Stimulated activated naive CD8-positive, alpha-beta T cell treated with anti-CD3 and anti-CD28 coated beads, Interleukin-15, Interleukin-2, amounts not matched to agents 100 ng/mL and 50 ng/mL, for 24 hours (primary cell): ENCODE measurements around the gene FGD3.

Source experiments
- H3K27ac Mint-ChIP-seq: one replicate; pipeline ENCODE4 v1.8.0; 2021; ENCODE audit warnings: mild to moderate bottlenecking, mixed read lengths
- H3K27me3 Mint-ChIP-seq: one replicate; pipeline ENCODE4 v1.8.0; 2021; ENCODE audit warnings: mixed read lengths
- H3K36me3 Mint-ChIP-seq: one replicate; pipeline ENCODE4 v1.8.0; 2021; ENCODE audit warnings: low read depth, mixed read lengths
- H3K4me1 Mint-ChIP-seq: one replicate; pipeline ENCODE4 v1.8.0; 2021; ENCODE audit warnings: low read depth, mixed read lengths
- H3K4me3 Mint-ChIP-seq: one replicate; pipeline ENCODE4 v1.8.0; 2021; ENCODE audit warnings: mild to moderate bottlenecking, mixed read lengths
- H3K9me3 Mint-ChIP-seq: one replicate; pipeline ENCODE4 v1.8.0; 2021; ENCODE audit warnings: mixed read lengths

Gene FGD3

DNA sequence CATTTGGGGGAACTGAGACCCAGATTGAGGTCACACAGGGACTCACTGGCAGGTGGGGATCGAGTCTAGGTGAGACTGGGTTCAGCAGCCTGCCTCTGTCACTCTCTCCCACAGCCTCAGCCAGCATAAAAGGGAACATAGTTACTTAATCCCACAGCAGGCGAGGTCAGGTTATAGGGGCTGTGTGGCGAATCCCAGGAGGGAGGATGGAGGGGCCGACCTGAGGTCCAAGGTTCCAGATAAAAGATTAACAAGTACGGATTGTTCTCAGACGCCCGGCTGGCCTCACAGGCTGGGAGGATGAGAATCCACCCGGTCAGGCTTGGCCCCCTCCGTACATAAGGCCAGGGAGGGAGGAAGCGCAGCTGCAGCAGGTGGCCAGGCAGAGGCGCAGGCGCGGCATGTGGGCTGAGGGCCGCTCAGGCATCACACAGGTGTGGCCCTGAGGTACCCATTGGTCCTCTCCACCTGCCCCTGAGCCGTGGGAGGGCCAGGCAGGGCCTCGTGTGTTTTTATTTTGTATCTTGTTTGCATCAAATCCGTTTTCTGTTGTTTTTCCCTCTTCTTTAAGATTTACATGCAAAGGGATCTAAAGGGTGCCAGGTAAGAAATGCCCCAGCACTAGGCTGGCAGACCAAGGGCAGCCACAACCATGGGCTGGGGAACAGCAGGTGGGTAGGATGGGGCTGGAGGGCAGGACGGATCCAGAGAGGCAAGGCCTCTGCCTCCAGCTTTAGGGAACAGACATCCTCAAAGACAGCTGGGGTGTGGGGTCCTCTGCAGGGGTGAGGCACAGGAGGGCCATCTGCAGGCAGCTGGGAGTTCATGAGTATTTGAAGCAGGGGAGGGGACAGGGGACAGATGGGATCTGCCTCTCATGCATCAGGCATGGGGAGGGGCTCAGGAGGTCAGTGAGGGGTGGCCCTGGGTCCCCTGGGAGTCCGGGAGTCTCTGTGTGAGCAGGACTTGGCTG, 114.8 kb downstream of the FGD3 start:
- Mint-ChIP-seq H3K4me3 (peak overlapping the region; percentile 89), H3K36me3 (peaks cover 9% of the 10 kb centered on the region), H3K4me1 (peaks cover 84% of the 10 kb centered on the region), H3K9me3 (no peaks in the 10 kb centered on the region), H3K27ac (peak overlapping the region; percentile 91), H3K27me3 (no peaks in the 10 kb centered on the region)

DNA sequence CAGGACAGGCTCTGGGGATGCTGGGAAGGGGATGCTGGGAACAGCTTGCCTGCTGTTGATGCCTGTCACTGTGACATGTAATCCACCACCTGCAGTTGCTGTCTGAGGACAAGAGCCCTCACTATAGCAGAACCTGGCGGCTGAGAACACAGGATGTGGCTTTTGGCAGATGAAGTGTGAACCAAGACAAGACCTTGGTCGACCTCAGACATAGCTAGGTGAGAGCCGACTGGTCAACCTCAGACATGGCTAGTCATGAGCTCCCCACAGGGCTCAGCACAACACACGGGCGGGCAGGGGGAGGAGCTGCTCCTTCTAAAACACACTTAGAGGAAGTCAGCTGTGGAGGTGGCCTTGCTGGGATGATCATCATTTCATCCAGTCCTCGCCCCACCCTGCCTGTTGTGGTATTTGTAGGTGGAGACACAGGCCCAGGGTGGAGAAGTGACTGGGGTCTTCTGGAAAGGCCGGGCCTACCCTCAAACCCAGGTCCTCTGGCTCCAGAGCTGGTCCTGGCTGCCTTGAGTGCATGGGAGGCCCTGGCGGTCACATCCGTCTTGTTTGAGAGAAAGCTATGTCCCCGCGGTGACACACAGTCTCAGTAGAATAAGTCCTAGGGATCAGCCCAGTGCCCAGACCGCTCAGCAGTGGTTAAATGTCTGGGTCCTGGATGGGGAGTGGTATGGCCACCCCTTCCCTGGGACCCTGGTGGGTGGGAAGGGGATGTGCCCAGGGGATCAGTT, 117.2 kb downstream of the FGD3 start:
- H3K9me3 Mint-ChIP-seq = no peaks in the 10 kb centered on the region
- H3K4me3 Mint-ChIP-seq = peak overlapping the region; percentile 82
- peak overlapping the region; percentile 96 for H3K27ac Mint-ChIP-seq
- H3K27me3 Mint-ChIP-seq = no peaks in the 10 kb centered on the region
- H3K36me3 Mint-ChIP-seq = peaks cover 19% of the 10 kb centered on the region
- H3K4me1 Mint-ChIP-seq = peaks cover 97% of the 10 kb centered on the region

DNA sequence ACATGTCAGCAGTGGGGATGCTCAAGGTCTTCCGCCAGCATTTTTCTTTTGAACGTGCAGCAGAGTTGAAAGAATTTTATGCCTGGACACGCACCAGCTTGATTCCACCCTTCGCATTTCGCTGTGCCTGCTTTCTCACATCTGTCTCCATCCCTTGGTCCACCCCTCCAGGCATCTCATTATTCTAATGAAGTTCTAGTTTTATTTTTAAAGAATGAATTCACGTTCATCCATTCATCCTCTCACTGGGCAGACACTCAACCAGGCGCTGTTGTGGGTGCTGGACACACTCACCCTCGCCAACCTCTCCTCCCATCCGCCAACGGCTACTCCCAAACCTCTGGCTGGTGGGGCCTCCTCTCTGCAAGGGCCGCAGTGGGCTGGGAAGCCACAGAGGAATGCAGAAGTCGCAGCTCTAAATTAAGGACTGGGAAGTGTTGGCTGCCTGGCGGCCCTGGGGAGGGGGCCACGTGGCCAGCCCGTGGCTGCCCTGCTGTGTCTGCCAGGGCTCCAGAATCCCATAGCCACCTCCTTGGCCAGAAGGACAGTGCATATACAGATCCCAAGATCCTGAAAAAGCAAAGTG, 117.9 kb downstream of the FGD3 start:
- no peaks in the 10 kb centered on the region for H3K27me3 Mint-ChIP-seq
- peak overlapping the region; percentile 82 for H3K4me3 Mint-ChIP-seq
- H3K36me3 Mint-ChIP-seq = peaks cover 19% of the 10 kb centered on the region
- H3K9me3 Mint-ChIP-seq = no peaks in the 10 kb centered on the region
- peaks cover 90% of the 10 kb centered on the region for H3K4me1 Mint-ChIP-seq
- peak overlapping the region; percentile 96 for H3K27ac Mint-ChIP-seq

DNA sequence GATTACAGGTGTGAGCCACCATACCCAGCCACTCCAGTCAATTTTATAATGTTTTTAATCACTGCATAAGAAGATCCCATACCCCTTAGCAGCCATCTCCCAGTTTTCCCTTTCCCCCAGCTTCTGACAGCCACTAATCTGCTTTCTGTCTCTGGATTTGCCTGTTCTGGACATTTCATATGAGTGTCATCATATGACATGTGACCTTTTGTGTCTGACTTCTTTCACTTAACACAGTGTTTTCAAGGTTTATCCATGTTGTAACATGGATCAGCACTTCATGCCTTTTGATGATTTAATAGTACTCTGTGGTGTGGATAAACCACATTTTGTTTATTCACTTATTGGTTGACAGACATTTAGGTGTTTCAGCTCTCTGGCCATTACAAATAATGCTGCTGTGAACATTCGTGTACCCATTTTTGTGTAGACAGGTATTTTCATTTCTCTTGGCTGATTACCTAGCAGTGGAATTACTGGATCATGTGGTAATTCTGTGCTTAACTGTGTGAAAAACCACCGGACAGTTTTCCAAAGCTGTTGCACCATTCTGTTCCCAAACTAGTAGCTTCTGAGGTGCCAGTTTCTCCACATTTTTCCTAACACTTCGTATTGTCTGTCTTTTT, 119.8 kb downstream of the FGD3 start:
- no peaks in the 10 kb centered on the region for H3K27me3 Mint-ChIP-seq
- peak overlapping the region; percentile 78 for H3K27ac Mint-ChIP-seq
- H3K4me1 Mint-ChIP-seq = peaks cover 81% of the 10 kb centered on the region
- no peak overlapping the region for H3K4me3 Mint-ChIP-seq
- H3K9me3 Mint-ChIP-seq = no peaks in the 10 kb centered on the region
- peaks cover 29% of the 10 kb centered on the region for H3K36me3 Mint-ChIP-seq

DNA sequence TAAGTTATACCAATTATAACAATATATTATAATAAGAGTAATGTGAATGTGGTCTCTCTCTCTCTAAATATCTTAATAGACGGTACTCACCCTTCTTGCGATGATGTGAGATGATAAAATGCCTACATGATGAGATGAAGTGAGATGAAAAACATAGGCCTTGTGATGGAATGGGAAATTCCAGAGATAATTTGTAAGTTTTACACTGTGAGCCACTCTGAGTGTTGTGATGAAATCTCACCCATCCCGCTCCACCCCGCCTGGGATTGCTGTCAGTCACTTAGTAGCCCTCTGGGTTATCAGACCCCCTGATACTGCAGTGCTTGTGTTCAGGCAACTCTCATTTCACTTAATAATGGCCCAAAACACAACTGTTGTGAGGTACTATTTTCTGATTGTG, 121.6 kb downstream of the FGD3 start:
- Mint-ChIP-seq H3K27me3 (no peaks in the 10 kb centered on the region), H3K4me3 (no peak overlapping the region), H3K36me3 (peaks cover 29% of the 10 kb centered on the region), H3K27ac (peak overlapping the region; percentile 55), H3K4me1 (peaks cover 76% of the 10 kb centered on the region), H3K9me3 (no peaks in the 10 kb centered on the region)

DNA sequence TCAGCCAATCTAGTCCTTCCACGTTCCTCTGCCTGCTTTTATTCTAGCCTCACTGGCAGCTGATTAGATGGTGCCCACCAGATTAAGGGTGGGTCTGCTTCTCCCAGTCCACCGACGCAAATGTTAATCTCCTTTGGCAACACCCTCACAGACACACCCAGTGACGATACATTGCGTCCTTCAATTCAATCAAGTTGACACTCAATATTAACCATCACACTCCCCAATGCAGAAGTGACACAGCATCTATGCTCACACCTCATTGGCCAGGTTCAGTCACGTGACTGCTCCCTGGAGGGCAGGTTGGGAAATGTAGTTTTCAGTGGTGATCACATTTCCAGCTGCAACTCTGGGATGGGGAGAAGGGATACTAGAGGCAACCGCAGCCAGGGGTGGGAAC, 124.1 kb downstream of the FGD3 start:
- no peak overlapping the region for H3K4me3 Mint-ChIP-seq
- H3K27ac Mint-ChIP-seq = peak overlapping the region; percentile 63
- H3K4me1 Mint-ChIP-seq = peaks cover 65% of the 10 kb centered on the region
- peaks cover 19% of the 10 kb centered on the region for H3K36me3 Mint-ChIP-seq
- H3K27me3 Mint-ChIP-seq = no peaks in the 10 kb centered on the region
- H3K9me3 Mint-ChIP-seq = no peaks in the 10 kb centered on the region

DNA sequence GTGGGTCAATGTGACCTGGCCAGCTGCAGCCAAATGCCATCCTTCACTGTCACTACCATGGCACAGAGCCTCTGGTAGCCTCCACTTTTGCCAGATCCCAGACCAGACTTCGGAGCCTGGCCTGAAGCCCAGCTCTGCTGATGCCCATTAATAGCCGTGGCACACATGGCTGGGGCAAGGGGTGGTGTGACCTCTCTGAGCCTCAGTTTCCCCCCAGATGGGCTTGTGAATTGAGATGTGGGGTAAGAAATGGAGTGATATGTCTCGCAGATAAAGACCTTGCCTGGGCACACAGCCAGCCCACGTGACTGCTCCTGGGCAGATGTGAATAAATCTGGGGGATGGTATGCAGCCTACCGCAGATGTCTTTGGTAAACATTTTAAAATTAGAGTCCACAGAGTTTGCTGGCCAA, 125.1 kb downstream of the FGD3 start:
- H3K27me3 Mint-ChIP-seq = no peaks in the 10 kb centered on the region
- H3K9me3 Mint-ChIP-seq = no peaks in the 10 kb centered on the region
- no peak overlapping the region for H3K27ac Mint-ChIP-seq
- peaks cover 19% of the 10 kb centered on the region for H3K36me3 Mint-ChIP-seq
- peaks cover 66% of the 10 kb centered on the region for H3K4me1 Mint-ChIP-seq
- H3K4me3 Mint-ChIP-seq = no peak overlapping the region

DNA sequence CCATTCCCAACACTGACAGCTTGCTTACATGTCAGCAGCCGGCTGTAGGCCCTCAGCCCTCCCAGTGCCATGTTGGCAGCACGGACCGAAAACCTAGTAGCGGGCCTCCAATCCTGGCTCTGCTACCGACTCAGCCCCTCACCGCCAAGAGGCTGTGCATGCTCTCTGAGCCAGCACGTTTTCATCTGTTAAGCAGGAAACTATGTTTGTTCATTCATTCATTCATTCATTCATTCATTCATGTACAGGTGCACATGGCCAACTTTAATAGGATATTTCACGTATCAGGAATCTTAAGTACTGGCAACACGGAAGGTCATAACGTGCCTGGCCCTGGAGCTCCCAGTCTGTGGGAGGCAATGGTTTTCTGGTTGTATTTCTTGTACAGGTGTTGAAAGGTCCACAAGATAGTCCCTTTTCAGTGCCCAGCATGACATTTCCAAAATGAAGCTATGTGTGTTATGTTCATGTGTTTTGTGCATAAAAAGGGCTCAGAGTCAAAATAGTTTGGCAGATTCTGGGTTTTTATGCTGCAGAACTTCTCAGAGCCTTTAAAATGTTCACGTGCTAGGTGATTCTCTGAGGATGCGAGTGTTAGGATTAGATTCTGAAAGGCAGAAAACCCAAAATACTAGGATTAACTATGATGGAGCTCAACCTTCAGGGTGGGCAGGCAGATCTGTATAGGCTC, 128.9 kb downstream of the FGD3 start:
- H3K36me3 Mint-ChIP-seq = peaks cover 4% of the 10 kb centered on the region
- H3K4me3 Mint-ChIP-seq = no peak overlapping the region
- H3K4me1 Mint-ChIP-seq = peaks cover 47% of the 10 kb centered on the region
- H3K27me3 Mint-ChIP-seq = no peaks in the 10 kb centered on the region
- no peaks in the 10 kb centered on the region for H3K9me3 Mint-ChIP-seq
- peak overlapping the region; percentile 7 for H3K27ac Mint-ChIP-seq

DNA sequence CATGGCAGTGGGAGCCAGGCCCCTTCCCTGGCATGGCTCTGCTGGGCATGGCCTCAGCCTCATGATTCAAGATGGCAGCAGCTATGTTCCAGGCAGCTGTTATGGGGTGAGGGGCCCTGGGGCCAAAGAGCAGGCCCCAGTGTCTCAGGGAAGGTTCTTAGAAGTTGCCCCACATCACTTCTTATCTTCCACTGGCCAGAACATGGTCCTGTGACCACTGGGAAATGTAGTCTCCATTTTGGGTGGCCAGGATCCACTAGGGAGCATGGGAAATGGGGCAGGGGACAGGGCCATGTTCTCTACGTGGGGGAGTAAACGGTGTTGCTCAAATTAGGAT, 129.4 kb downstream of the FGD3 start:
- Mint-ChIP-seq H3K36me3 (no peaks in the 10 kb centered on the region), H3K4me3 (no peak overlapping the region), H3K27me3 (no peaks in the 10 kb centered on the region)

DNA sequence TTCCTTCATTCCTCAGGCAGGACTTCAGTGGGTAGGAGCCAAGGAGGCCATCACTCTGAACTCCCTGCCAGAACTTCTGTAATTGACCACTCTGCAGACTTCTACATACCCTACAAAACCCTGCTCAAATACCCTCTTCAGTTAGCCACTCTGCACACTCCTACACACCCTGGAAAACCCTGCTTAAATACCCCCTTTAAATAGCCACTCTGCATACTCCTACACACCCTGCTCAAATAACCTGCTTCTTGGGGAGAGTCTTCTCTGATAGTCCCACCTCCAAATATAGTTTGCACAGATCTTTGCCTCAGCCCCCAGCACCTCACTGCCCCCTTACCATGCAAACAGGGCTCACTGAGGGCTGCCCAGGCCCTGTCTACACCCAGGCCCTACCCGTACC, 130.0 kb downstream of the FGD3 start:
- peak overlapping the region; percentile 32 for H3K27ac Mint-ChIP-seq

More for the DNA sequence above, 129.4 kb downstream of the FGD3 start:
- H3K4me1 Mint-ChIP-seq = peaks cover 46% of the 10 kb centered on the region
- peak overlapping the region; percentile 7 for H3K27ac Mint-ChIP-seq
- no peaks in the 10 kb centered on the region for H3K9me3 Mint-ChIP-seq

DNA sequence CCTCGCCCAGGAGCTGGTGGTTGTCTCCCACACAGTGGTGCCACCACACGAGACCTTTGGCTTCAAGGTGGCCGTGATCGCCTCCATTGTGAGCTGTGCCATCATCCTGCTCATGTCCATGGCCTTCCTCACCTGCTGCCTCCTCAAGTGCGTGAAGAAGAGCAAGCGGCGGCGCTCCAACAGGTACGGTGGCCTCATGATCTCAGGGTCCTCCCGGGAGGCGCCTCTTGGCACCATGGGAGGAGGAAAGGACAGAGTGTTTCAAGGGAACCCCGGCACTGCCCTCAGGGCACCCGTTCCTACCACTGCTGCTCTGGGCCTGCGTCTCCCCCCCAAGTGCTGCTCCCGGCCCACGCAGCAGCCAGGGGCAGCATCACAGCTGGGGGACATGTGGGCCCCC, 130.5 kb downstream of the FGD3 start:
- Mint-ChIP-seq H3K4me3 (no peak overlapping the region), H3K4me1 (peaks cover 47% of the 10 kb centered on the region), H3K27ac (no peak overlapping the region), H3K36me3 (no peaks in the 10 kb centered on the region), H3K9me3 (no peaks in the 10 kb centered on the region), H3K27me3 (no peaks in the 10 kb centered on the region)

More for the DNA sequence above, 130.0 kb downstream of the FGD3 start:
- H3K36me3 Mint-ChIP-seq = no peaks in the 10 kb centered on the region
- H3K4me1 Mint-ChIP-seq = peaks cover 47% of the 10 kb centered on the region
- no peak overlapping the region for H3K4me3 Mint-ChIP-seq
- no peaks in the 10 kb centered on the region for H3K27me3 Mint-ChIP-seq
- no peaks in the 10 kb centered on the region for H3K9me3 Mint-ChIP-seq

DNA sequence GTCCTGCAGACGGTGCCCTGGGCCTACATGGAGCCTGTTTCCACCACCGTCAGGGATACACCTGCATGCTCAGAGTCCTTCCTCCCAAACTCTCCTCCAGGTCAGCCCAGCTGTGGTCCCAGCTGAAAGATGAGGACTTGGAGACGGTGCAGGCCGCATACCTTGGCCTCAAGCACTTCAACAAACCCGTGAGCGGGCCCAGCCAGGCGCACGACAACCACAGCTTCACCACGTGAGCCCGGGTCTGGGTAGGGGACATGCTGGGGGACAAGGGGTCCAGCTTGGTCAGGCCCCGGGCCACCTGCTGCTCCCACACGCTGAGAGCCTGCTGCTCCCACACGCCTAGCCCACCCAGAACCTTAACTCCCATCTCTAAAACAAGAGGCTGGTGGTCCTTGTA, 132.0 kb downstream of the FGD3 start:
- Mint-ChIP-seq H3K4me1 (peaks cover 52% of the 10 kb centered on the region), H3K9me3 (no peaks in the 10 kb centered on the region), H3K27ac (no peak overlapping the region), H3K4me3 (no peak overlapping the region), H3K27me3 (no peaks in the 10 kb centered on the region), H3K36me3 (peaks cover 5% of the 10 kb centered on the region)

DNA sequence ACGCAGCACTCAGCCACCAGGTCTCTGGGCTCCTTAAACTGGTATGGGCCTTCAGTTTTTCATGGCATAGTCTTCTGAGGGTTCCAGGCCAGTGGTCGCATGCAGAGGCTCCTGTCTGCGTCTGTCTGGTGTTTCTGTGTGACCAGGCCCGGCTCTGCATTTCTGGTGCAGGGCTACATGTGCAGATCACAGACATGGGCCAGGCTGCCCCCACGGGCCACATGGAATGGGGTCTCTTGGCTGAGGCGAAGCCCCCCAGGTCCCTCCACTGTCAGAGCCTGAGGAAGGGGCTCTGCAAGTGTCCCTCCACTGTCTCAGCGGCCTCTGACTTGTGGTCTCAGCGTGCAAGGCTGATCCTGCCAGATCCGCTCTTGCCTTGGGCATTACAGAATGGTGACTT, 133.1 kb downstream of the FGD3 start:
- H3K4me3 Mint-ChIP-seq = no peak overlapping the region
- peaks cover 42% of the 10 kb centered on the region for H3K4me1 Mint-ChIP-seq
- H3K36me3 Mint-ChIP-seq = peaks cover 14% of the 10 kb centered on the region
- no peak overlapping the region for H3K27ac Mint-ChIP-seq
- no peaks in the 10 kb centered on the region for H3K9me3 Mint-ChIP-seq
- no peaks in the 10 kb centered on the region for H3K27me3 Mint-ChIP-seq

DNA sequence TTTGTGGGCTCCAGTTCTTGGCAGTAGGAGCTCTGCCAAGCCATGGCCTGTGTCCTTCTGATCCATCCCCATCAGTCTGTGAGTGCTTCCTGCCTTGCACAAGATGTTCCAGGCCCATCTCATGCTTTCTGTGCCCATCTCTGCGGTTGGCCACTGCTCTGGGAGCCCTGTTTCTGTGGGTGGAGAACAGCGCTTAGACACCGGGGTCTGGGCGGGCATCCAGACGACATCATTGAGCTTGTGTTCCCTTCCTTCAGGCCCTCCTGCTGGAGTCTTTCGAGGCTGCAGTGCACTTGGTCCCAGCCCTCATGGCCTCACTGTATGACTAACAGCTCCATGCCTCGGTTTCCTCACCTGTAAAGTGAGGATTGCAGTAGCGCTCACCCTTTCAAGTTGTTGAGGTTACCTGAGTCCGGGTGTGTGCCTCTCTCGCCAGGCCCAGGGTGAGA, 133.8 kb downstream of the FGD3 start:
- Mint-ChIP-seq H3K27ac (no peak overlapping the region), H3K4me1 (peaks cover 44% of the 10 kb centered on the region), H3K27me3 (no peaks in the 10 kb centered on the region), H3K9me3 (no peaks in the 10 kb centered on the region), H3K4me3 (no peak overlapping the region), H3K36me3 (peaks cover 20% of the 10 kb centered on the region)
